MM.1S (cell line): ENCODE measurements around the gene TPRN.

Source experiments
- CTCF ChIP-seq: fragments of 300-600 bp; sonication (generic); IDR thresholded peaks from 2 replicates; pipeline ENCODE4 v1.5.1; 2016; ENCODE audit warnings: antibody characterized with exemption, low read length, mixed read lengths
- EZH2 ChIP-seq: fragments of 300-600 bp; sonication (generic); optimal IDR thresholded peaks from 2 replicates; pipeline ENCODE3; 2017; ENCODE audit warnings: low read depth, mild to moderate bottlenecking, antibody characterized with exemption, low read length, mixed read lengths

- TF ChIP-seq CTCF (no peak), EZH2 (no peak)
Measured at GRCh38 chr9:137214620-137215019, 14.1 kb upstream of the TPRN start.
